H1 (cell line): ENCODE results near the gene FCN3. TPM values are rescaled to one million over a fixed set of nuclear protein-coding genes. Genes with fewer than 3 reads are reported as not detected.

Experiments used
- CTCF ChIA-PET: fragments of 300-600 bp; sonication (Branson Sonifier 250); formaldehyde crosslinking; loops from one replicate; lab custom pipeline; 2021; ENCODE audit not compliant: partially characterized antibody; lab: Charles Lee
- POLR2A ChIA-PET: fragments of 300-600 bp; sonication (Branson Sonifier 250); formaldehyde crosslinking; loops from one replicate; lab custom pipeline; 2021; ENCODE audit warnings: inconsistent platforms; ENCODE audit not compliant: partially characterized antibody; lab: Charles Lee
- DNase-seq, 2 experiments: peaks; one replicate each; pipeline versions ENCODE4 v3.0.0 to v3.0.0-alpha.2; 2010 to 2022; ENCODE audit warnings: low spot score in 2 of 2, low read depth in 1 of 2, mixed read lengths in 1 of 2
- FAIRE-seq: peaks from 2 replicates; lab custom pipeline; 2011; peaks lifted over from hg19 to GRCh38; lab: Jason Lieb, UNC
- H2AFZ ChIP-seq: 2 replicates; pipeline ENCODE4 v1.8.1; 2012; ENCODE audit warnings: low read length, inconsistent platforms
- H2AK5ac ChIP-seq: 2 replicates; pipeline ENCODE4 v1.6.1; 2013; ENCODE audit warnings: low read depth, low read length
- H2BK120ac ChIP-seq: replicated peaks from 2 replicates; pipeline ENCODE3; 2013; ENCODE audit warnings: low read depth, low read length, inconsistent platforms
- H2BK12ac ChIP-seq: 2 replicates; pipeline ENCODE4 v1.6.1; 2013; ENCODE audit warnings: low read depth, low read length
- H2BK15ac ChIP-seq: 2 replicates; pipeline ENCODE4 v1.6.1; 2013; ENCODE audit warnings: low read length
- H2BK20ac ChIP-seq: 2 replicates; pipeline ENCODE4 v1.6.1; 2013; ENCODE audit warnings: low read length
- H2BK5ac ChIP-seq: 2 replicates; pipeline ENCODE4 v1.6.1; 2013; ENCODE audit warnings: low read depth, low read length
- H3K14ac ChIP-seq: 2 replicates; pipeline ENCODE4 v1.6.1; 2013; ENCODE audit warnings: inconsistent platforms; ENCODE audit not compliant: insufficient read length
- H3K18ac ChIP-seq: 2 replicates; pipeline ENCODE4 v1.6.1; 2013; ENCODE audit warnings: low read length; ENCODE audit errors: extremely low read depth
- H3K23ac ChIP-seq: 2 replicates; pipeline ENCODE4 v1.6.1; 2013; ENCODE audit warnings: inconsistent platforms; ENCODE audit not compliant: insufficient read length
- H3K23me2 ChIP-seq: 2 replicates; pipeline ENCODE4 v1.6.1; 2013; ENCODE audit warnings: low read depth, low read length
- H3K27ac ChIP-seq: 2 replicates; pipeline ENCODE4 v1.6.1; 2011; ENCODE audit warnings: low read depth, low read length, inconsistent platforms
- H3K27me3 ChIP-seq, 4 experiments: replicated peaks in 1 of 4; 1 replicate in 1 of 4; 2 replicates in 3 of 4; pipeline versions ENCODE4 v1.6.1 to v1.8.1; 2011 to 2013; ENCODE audit warnings: low read length in 3 of 4, mild to moderate bottlenecking in 3 of 4, inconsistent platforms in 2 of 4, mixed read lengths in 2 of 4, moderate library complexity in 1 of 4; ENCODE audit not compliant: control insufficient read depth in 3 of 4, insufficient read depth in 3 of 4; ENCODE audit errors: extremely low read depth in 1 of 4
- H3K36me3 ChIP-seq, 4 experiments: 2 replicates each; pipeline versions ENCODE4 v1.6.1 to v1.8.1; 2011 to 2013; ENCODE audit warnings: mild to moderate bottlenecking in 4 of 4, low read length in 3 of 4, moderate library complexity in 2 of 4, control low read depth in 1 of 4, inconsistent platforms in 1 of 4; ENCODE audit not compliant: insufficient read depth in 4 of 4, control insufficient read depth in 2 of 4
- H3K4ac ChIP-seq: replicated peaks from 2 replicates; pipeline ENCODE3; 2013; ENCODE audit warnings: low read length, low read depth, mixed read lengths, inconsistent platforms; ENCODE audit not compliant: insufficient read length
- H3K4me1 ChIP-seq, 4 experiments: replicated peaks in 1 of 4; 1 replicate in 1 of 4; 2 replicates in 3 of 4; pipeline versions ENCODE4 v1.6.1 to v1.8.1; 2011 to 2013; ENCODE audit warnings: low read length in 3 of 4, inconsistent platforms in 2 of 4, mixed read lengths in 1 of 4; ENCODE audit not compliant: insufficient read depth in 4 of 4, control insufficient read depth in 3 of 4
- H3K4me2 ChIP-seq, 2 experiments: 2 replicates each; pipeline versions ENCODE4 v1.6.1 to v1.8.1; 2011 to 2013; ENCODE audit warnings: low read depth in 2 of 2, low read length in 2 of 2, control low read depth in 1 of 2, inconsistent platforms in 1 of 2, mild to moderate bottlenecking in 1 of 2; ENCODE audit not compliant: insufficient read depth in 1 of 2
- H3K4me3 ChIP-seq, 4 experiments: fragments of 200-600, 300-600 bp in 1 of 4; sonication (generic), shearing (Covaris generic), sonication (Bioruptor Twin) in 1 of 4; 2 replicates each; pipeline versions ENCODE4 v1.5.1 to v1.8.1; 2011 to 2016; ENCODE audit warnings: low read length in 4 of 4, low read depth in 3 of 4, control low read depth in 2 of 4, inconsistent platforms in 2 of 4, mild to moderate bottlenecking in 2 of 4, mixed read lengths in 1 of 4, moderate library complexity in 1 of 4; ENCODE audit not compliant: insufficient read depth in 2 of 4; ENCODE audit errors: extremely low read depth in 1 of 4
- H3K56ac ChIP-seq: replicated peaks from 2 replicates; pipeline ENCODE3; 2013; ENCODE audit warnings: low read depth, mild to moderate bottlenecking, mixed read lengths, low read length, inconsistent platforms; ENCODE audit not compliant: insufficient read length
- H3K79me1 ChIP-seq: 2 replicates; pipeline ENCODE4 v1.6.1; 2013; ENCODE audit warnings: low read depth, low read length, control low read depth
- H3K79me2 ChIP-seq, 2 experiments: 2 replicates each; pipeline versions ENCODE4 v1.6.1 to v1.8.1; 2012 to 2013; ENCODE audit warnings: low read length in 2 of 2, mild to moderate bottlenecking in 2 of 2, inconsistent platforms in 1 of 2; ENCODE audit not compliant: insufficient read depth in 2 of 2, control insufficient read depth in 1 of 2
- H3K9ac ChIP-seq, 4 experiments: replicated peaks in 1 of 4; 1 replicate in 1 of 4; 2 replicates in 3 of 4; pipeline versions ENCODE4 v1.6.1 to v1.8.1; 2011 to 2013; ENCODE audit warnings: low read depth in 3 of 4, low read length in 3 of 4, control low read depth in 2 of 4, mild to moderate bottlenecking in 2 of 4, moderate library complexity in 2 of 4, inconsistent platforms in 1 of 4; ENCODE audit errors: extremely low read depth in 1 of 4
- H3K9me3 ChIP-seq, 2 experiments: 2 replicates each; pipeline versions ENCODE4 v1.6.1 to v1.8.1; 2012 to 2013; ENCODE audit warnings: mild to moderate bottlenecking in 2 of 2, moderate library complexity in 2 of 2, control low read depth in 1 of 2, inconsistent platforms in 1 of 2, low read depth in 1 of 2, low read length in 1 of 2, mixed read lengths in 1 of 2; ENCODE audit not compliant: insufficient read depth in 2 of 2
- H4K20me1 ChIP-seq, 2 experiments: replicated peaks in 1 of 2; 2 replicates each; pipeline versions ENCODE3 to v1.8.1; 2011 to 2013; ENCODE audit warnings: inconsistent platforms in 2 of 2, low read length in 2 of 2, mild to moderate bottlenecking in 1 of 2; ENCODE audit not compliant: insufficient read depth in 2 of 2, control insufficient read depth in 1 of 2
- H4K5ac ChIP-seq: 2 replicates; pipeline ENCODE4 v1.6.1; 2013; ENCODE audit warnings: low read length, low read depth, mixed read lengths, inconsistent platforms; ENCODE audit not compliant: insufficient read length
- H4K8ac ChIP-seq: 2 replicates; pipeline ENCODE4 v1.8.0; 2013; ENCODE audit warnings: mild to moderate bottlenecking, moderate library complexity, low read length, inconsistent platforms; ENCODE audit not compliant: insufficient read depth; ENCODE audit errors: extremely low read depth
- H4K91ac ChIP-seq: replicated peaks from 2 replicates; pipeline ENCODE3; 2013; ENCODE audit warnings: low read length, mixed read lengths, inconsistent platforms; ENCODE audit not compliant: insufficient read length
- BRCA1 ChIP-seq: IDR thresholded peaks from 2 replicates; pipeline ENCODE4 v1.6.1; 2012; ENCODE audit warnings: low read depth, low read length, improper control_type of control experiment
- POLR2AphosphoS5 ChIP-seq: IDR thresholded peaks from 2 replicates; pipeline ENCODE4 v1.6.1; 2011; ENCODE audit warnings: low read depth, low read length
- WGBS, 2 experiments: shearing (Covaris generic) in 1 of 2; methylation state at CpG; one replicate each; pipeline versions ENCODE4 v1.1.6 to v1.1.7; 2013 to 2015; ENCODE audit warnings: low lambda C conversion rate in 2 of 2, mixed read lengths in 2 of 2, inconsistent platforms in 1 of 2, low coverage in 1 of 2, missing lambda C conversion rate in 1 of 2; ENCODE audit not compliant: insufficient replicate concordance in 2 of 2, insufficient coverage in 1 of 2, insufficient read length in 1 of 2; ENCODE audit errors: extremely low coverage in 1 of 2, missing lambda C conversion rate in 1 of 2; 5-methylcytosine and 5-hydroxymethylcytosine counted together
- polyA plus RNA-seq, 7 experiments: library from polyadenylated mRNA; depleted of rRNA in 3 of 7; stranded (reverse) in 5 of 7; unstranded in 2 of 7; fragments of >200 nt in 5 of 7; fragments of 200-250 nt in 2 of 7; gene quantifications; 1 replicate in 5 of 7; 2 replicates in 1 of 7; 4 replicates in 1 of 7; pipeline versions ENCODE4 v1.2.1 to v1.2.3, GENCODE V29; 2011 to 2013; ENCODE audit warnings: missing spikeins in 2 of 7, mixed read lengths in 2 of 7
- total RNA-seq: library from RNA; stranded (reverse); fragmentation: NEBNext Ultra II Directional; extraction: Animal tissue kit (Norgen Biotek cat#: 25700); gene quantifications from 2 replicates; pipeline ENCODE4 v1.2.1, GENCODE V29; 2021

FCN3 gene
- total and polyA plus RNA-seq, 2 of the 8 experiments (the other 6 are each of a cell fraction or from before 2014, with no cell fraction given), result 0.30 to 0.57 TPM

- Histone ChIP-seq H2AK5ac (no peak overlapping the region), H2BK20ac (no peak overlapping the region), H2BK5ac (no peak overlapping the region), H3K14ac (no peak overlapping the region), H3K23ac (no peak overlapping the region), H3K9ac (no peak overlapping the region), H2AFZ (no peak overlapping the region), H3K36me3 (no peaks in the 10 kb centered on the region), H4K20me1 (peaks cover 0 to 4% of the 10 kb centered on the region in 2 experiments), H3K4me3 (no peak overlapping the region), H2BK12ac (no peak overlapping the region), H3K27ac (no peak overlapping the region), H4K91ac (no peak overlapping the region), H3K56ac (no peak overlapping the region), H4K8ac (no peak overlapping the region), H3K4me2 (no peak overlapping the region), H3K18ac (no peak overlapping the region), H3K4ac (no peak overlapping the region), H3K79me2 (no peaks in the 10 kb centered on the region), H4K5ac (no peak overlapping the region), H3K23me2 (no peaks in the 10 kb centered on the region), H2BK15ac (no peak overlapping the region), H2BK120ac (no peak overlapping the region), H3K9me3 (no peaks in the 10 kb centered on the region), H3K27me3 (no peaks in the 10 kb centered on the region), H3K4me1 (peaks cover 9 to 43% (median 21%) of the 10 kb centered on the region in 4 experiments), H3K79me1 (no peaks in the 10 kb centered on the region)
- 93% methylated on average over 5 of the region's 5 CpGs; no CpG with 5 or more reads in 1 of the 2 experiments for WGBS, 2 experiments
- CTCF ChIA-PET, result interaction anchor here (0.6 to 37.8 kb wide), 16 partner anchors 13 to 261 kb away, joined by 3 to 863 read pairs (median 10); partner anchors contain the start of genes AHDC1, GPR3 and MAP3K6
- no peak for FAIRE-seq
- DNase-seq, result no peak
- POLR2A ChIA-PET, result interaction anchor here (1.0 to 1.6 kb wide), 5 partner anchors 8 to 204 kb away, joined by 3 to 6 read pairs (median 3); partner anchors contain the start of gene MAP3K6
- TF ChIP-seq BRCA1 (no peak), POLR2AphosphoS5 (peak; percentile 51; the same call in 1 of the 2 replicates)
These were observed 26.3 kb upstream of the FCN3 start for GRCh38 chr1:27400963-27401341.
